HL-60 (cell line): ENCODE data around the gene RSF1.

Experiments
- DNase-seq, 2 experiments: peaks; one replicate each; pipeline ENCODE4 v3.0.0-alpha.2; 2010 to 2020; ENCODE audit warnings: low read depth in 1 of 2, low spot score in 1 of 2
- H3K27ac ChIP-seq: fragments of 250-450 bp; sonication (Bioruptor Pico); replicated peaks from 2 replicates; pipeline ENCODE4 v1.5.1; 2020; ENCODE audit warnings: mild to moderate bottlenecking, moderate library complexity
- H3K27me3 ChIP-seq: fragments of 250-450 bp; sonication (Bioruptor Pico); 2 replicates; pipeline ENCODE4 v1.5.1; 2021; ENCODE audit warnings: mild to moderate bottlenecking, moderate library complexity; ENCODE audit not compliant: insufficient read depth, poor library complexity, severe bottlenecking
- H3K4me3 ChIP-seq: replicated peaks from 2 replicates; pipeline ENCODE4 v1.5.1; 2011; ENCODE audit warnings: mild to moderate bottlenecking, control low read depth, low read length; ENCODE audit not compliant: insufficient read depth
- CTCF ChIP-seq: IDR thresholded peaks from one replicate; pipeline ENCODE4 v1.5.1; 2011; ENCODE audit warnings: low read length, control low read depth, inconsistent platforms; ENCODE audit not compliant: insufficient read depth
- GABPA ChIP-seq: IDR thresholded peaks from 2 replicates; pipeline ENCODE4 v1.6.1; 2012; ENCODE audit warnings: low read depth
- POLR2AphosphoS5 ChIP-seq: IDR thresholded peaks from 2 replicates; pipeline ENCODE4 v1.6.1; 2012; ENCODE audit warnings: low read depth
- SPI1 ChIP-seq: IDR thresholded peaks from 2 replicates; pipeline ENCODE4 v1.6.1; 2012; ENCODE audit warnings: low read depth, mild to moderate bottlenecking, borderline replicate concordance
- TF ChIP-seq, protein P1 (sequence below): IDR thresholded peaks from 2 replicates; pipeline ENCODE4 v1.6.1; 2012; ENCODE audit warnings: low read depth; ENCODE audit not compliant: insufficient replicate concordance

RSF1 gene

GRCh38 chr11:77617892-77618291 lies 202.6 kb downstream of the RSF1 start:
- no peak overlapping the region for H3K27ac ChIP-seq
- no peaks in the 10 kb centered on the region for H3K27me3 ChIP-seq
- H3K4me3 ChIP-seq = no peak overlapping the region
- DNase-seq = no peak
- no peak for TF ChIP-seq POLR2AphosphoS5
- TF ChIP-seq GABPA = no peak
- TF ChIP-seq SPI1 = no peak
- TF ChIP-seq CTCF = no peak
- TF ChIP-seq, protein P1, sequence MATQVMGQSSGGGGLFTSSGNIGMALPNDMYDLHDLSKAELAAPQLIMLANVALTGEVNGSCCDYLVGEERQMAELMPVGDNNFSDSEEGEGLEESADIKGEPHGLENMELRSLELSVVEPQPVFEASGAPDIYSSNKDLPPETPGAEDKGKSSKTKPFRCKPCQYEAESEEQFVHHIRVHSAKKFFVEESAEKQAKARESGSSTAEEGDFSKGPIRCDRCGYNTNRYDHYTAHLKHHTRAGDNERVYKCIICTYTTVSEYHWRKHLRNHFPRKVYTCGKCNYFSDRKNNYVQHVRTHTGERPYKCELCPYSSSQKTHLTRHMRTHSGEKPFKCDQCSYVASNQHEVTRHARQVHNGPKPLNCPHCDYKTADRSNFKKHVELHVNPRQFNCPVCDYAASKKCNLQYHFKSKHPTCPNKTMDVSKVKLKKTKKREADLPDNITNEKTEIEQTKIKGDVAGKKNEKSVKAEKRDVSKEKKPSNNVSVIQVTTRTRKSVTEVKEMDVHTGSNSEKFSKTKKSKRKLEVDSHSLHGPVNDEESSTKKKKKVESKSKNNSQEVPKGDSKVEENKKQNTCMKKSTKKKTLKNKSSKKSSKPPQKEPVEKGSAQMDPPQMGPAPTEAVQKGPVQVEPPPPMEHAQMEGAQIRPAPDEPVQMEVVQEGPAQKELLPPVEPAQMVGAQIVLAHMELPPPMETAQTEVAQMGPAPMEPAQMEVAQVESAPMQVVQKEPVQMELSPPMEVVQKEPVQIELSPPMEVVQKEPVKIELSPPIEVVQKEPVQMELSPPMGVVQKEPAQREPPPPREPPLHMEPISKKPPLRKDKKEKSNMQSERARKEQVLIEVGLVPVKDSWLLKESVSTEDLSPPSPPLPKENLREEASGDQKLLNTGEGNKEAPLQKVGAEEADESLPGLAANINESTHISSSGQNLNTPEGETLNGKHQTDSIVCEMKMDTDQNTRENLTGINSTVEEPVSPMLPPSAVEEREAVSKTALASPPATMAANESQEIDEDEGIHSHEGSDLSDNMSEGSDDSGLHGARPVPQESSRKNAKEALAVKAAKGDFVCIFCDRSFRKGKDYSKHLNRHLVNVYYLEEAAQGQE = no peak

GRCh38 chr11:77611921-77612320 lies 208.6 kb downstream of the RSF1 start:
- Histone ChIP-seq H3K27me3 (no peaks in the 10 kb centered on the region), H3K4me3 (no peak overlapping the region), H3K27ac (no peak overlapping the region)
- DNase-seq = no peak
- TF ChIP-seq, protein P1 = no peak
- TF ChIP-seq POLR2AphosphoS5 = no peak
- no peak for TF ChIP-seq GABPA
- TF ChIP-seq CTCF = no peak
- TF ChIP-seq SPI1 = no peak
